A673 (cell line): ENCODE measurements around the gene CFAP300. TPM values are rescaled to one million over a fixed set of nuclear protein-coding genes. Genes with fewer than 3 reads are reported as not detected.

Source experiments
- BruUV-seq: library from RNA; stranded (reverse); fragments of 400-500 nt; replicated peaks from 2 replicates; lab custom pipeline; 2021; lab: Mats Ljungman, UMichigan
- CTCF ChIA-PET: fragments of 300-600 bp; sonication (Branson Sonifier 250); formaldehyde crosslinking; loops from one replicate; lab custom pipeline; 2022; ENCODE audit warnings: antibody characterized with exemption; lab: Charles Lee
- POLR2A ChIA-PET: fragments of 300-600 bp; sonication (Branson Sonifier 250); formaldehyde crosslinking; loops from one replicate; lab custom pipeline; 2022; ENCODE audit warnings: antibody characterized with exemption; ENCODE audit not compliant: low non-redundant PET; lab: Charles Lee
- DNase-seq: peaks from one replicate; pipeline ENCODE4 v3.0.0-alpha.2; 2015; ENCODE audit warnings: low spot score
- H3K27ac ChIP-seq: fragments of 200-600 bp; sonication (generic); 2 replicates; pipeline ENCODE4 v1.5.1; 2016; ENCODE audit warnings: mixed run types, low read depth, mild to moderate bottlenecking, mixed read lengths, antibody characterized with exemption, low read length; ENCODE audit not compliant: poor library complexity, severe bottlenecking
- H3K27me3 ChIP-seq: fragments of 200-600 bp; sonication (generic); replicated peaks from 2 replicates; pipeline ENCODE4 v1.6.1; 2017; ENCODE audit warnings: mixed run types, low read depth, mild to moderate bottlenecking, mixed read lengths, antibody characterized with exemption, low read length; ENCODE audit not compliant: insufficient read depth, poor library complexity
- H3K36me3 ChIP-seq: fragments of 200-600 bp; sonication (generic); 2 replicates; pipeline ENCODE4 v1.6.1; 2016; ENCODE audit warnings: mixed run types, mild to moderate bottlenecking, mixed read lengths, antibody characterized with exemption, low read length; ENCODE audit not compliant: insufficient read depth, poor library complexity, severe bottlenecking
- H3K4me1 ChIP-seq: fragments of 200-600 bp; sonication (generic); 2 replicates; pipeline ENCODE4 v1.6.1; 2017; ENCODE audit warnings: mixed run types, mild to moderate bottlenecking, mixed read lengths, antibody characterized with exemption, low read length; ENCODE audit not compliant: insufficient read depth, poor library complexity, severe bottlenecking
- H3K4me3 ChIP-seq: fragments of 200-600 bp; sonication (generic); 2 replicates; pipeline ENCODE4 v1.5.1; 2016; ENCODE audit warnings: low read depth, mixed run types, mild to moderate bottlenecking, mixed read lengths, low read length; ENCODE audit not compliant: poor library complexity, severe bottlenecking
- H3K9me3 ChIP-seq: fragments of 200-600 bp; sonication (generic); 2 replicates; pipeline ENCODE4 v1.6.1; 2016; ENCODE audit warnings: mixed run types, low read depth, mild to moderate bottlenecking, mixed read lengths, antibody characterized with exemption, low read length; ENCODE audit not compliant: poor library complexity, severe bottlenecking
- CTCF ChIP-seq: fragments of 300-800, 200-600 bp; sonication (generic); conservative IDR thresholded peaks from 2 replicates; pipeline ENCODE4 v1.5.1; 2017; ENCODE audit warnings: low read depth, mild to moderate bottlenecking, antibody characterized with exemption, low read length, moderate library complexity, mixed read lengths
- EZH2 ChIP-seq: fragments of 200-600 bp; sonication (generic); IDR thresholded peaks from 2 replicates; pipeline ENCODE4 v1.6.1; 2017; ENCODE audit warnings: borderline replicate concordance, low read depth, mild to moderate bottlenecking, mixed read lengths, antibody characterized with exemption, low read length; ENCODE audit not compliant: poor library complexity, severe bottlenecking
- intact Hi-C: fragments of 100-400 bp; cut with micrococcal nuclease; formaldehyde crosslinking; loops from one replicate; pipeline ENCODE4 v1.10.0; 2022; ENCODE audit not compliant: unreplicated experiment
- total RNA-seq: library from RNA; stranded (reverse); gene quantifications from 2 replicates; pipeline ENCODE4 v1.2.3, GENCODE V29; 2021

CFAP300 gene
- total RNA-seq, 1 experiment from 2014 or later, result 10.9 TPM

DNA sequence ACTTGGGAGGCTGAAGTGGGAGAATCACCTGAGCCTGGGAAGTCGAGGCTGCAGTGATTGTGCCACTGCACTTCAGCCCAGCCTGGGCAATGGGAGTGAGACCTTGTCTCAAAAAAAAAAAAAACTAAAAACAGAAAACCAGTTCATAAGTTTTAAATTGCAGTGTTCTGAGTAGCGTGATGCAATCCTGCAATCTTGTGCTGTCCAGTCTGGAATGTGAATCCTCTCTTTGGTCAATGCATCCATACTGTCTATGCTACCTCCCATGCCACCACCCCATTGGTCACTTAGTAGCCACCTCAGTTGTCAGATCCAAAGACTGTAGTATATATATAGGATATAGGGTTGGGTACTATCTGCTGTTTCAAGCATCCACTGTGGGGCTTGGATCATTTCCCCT lies 74.1 kb downstream of the CFAP300 start:
- DNase-seq, result no peak
- peaks cover 29% of the 10 kb centered on the region for H3K36me3 ChIP-seq
- H3K27me3 ChIP-seq, result no peaks in the 10 kb centered on the region
- CTCF ChIA-PET, result no interaction called here
- no TSS peak for BruUV-seq
- intact Hi-C loops, result no loop called here
- H3K4me3 ChIP-seq, result no peak overlapping the region
- H3K27ac ChIP-seq, result no peak overlapping the region
- TF ChIP-seq EZH2 (no peak), CTCF (no peak)
- H3K4me1 ChIP-seq, result peaks cover 44% of the 10 kb centered on the region
- POLR2A ChIA-PET, result interaction anchor here (0.7 kb wide), 1 partner anchor 223 kb away, joined by 4 read pairs; no protein-coding TSS in a partner anchor
- peaks cover 6% of the 10 kb centered on the region for H3K9me3 ChIP-seq

Other genes with a start within 250 kb of the CFAP300 start
- 2.3 and 3.1 TPM in 2 replicates for gene CEP126, start 132.4 kb upstream of the CFAP300 start, total RNA-seq
- not detected in 2 replicates for gene ANGPTL5, start 130.9 kb upstream of the CFAP300 start, total RNA-seq
- 124 and 134 TPM in 2 replicates for gene YAP1, start 63.0 kb downstream of the CFAP300 start, total RNA-seq